Measurements from ENCODE around the gene CBFA2T2. TPM values are rescaled to one million over a fixed set of nuclear protein-coding genes. Genes with fewer than 3 reads are reported as not detected.

CBFA2T2 gene
- total and polyA plus RNA-seq, 2 of the 4 experiments (the other 2 are of a cell fraction), result 3.8 to 6.2 TPM

DNA sequence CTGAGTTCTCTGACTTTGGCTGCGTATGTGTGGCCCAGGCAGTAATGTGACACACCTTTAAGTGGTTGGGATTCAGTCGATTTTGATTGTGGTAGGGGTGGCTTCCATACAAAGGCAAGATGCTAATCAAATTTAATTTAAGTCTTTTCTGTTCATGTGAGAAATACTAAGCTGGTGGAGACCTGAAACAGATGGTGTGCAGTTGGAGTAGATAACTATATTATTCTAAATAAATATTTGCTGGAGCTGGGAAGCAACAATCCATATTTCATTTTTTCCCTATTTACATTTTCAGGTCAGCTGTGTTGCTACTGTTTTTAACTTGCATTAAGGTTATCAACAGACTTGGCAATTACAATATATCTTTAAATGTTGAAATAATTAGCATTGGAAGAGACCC lies 104.8 kb downstream of the CBFA2T2 start:
- no TSS peak for BruUV-seq (replicated peaks)

More for the DNA sequence above, 104.8 kb downstream of the CBFA2T2 start:
- Histone ChIP-seq H3K27ac (ENCODE audit: insufficient read depth, low read length) (no peak overlapping the region), H3K23ac (ENCODE audit: low read depth, low read length) (no peak overlapping the region), H3K27me3 (ENCODE audit: control insufficient read depth, insufficient read depth, low read length) (no peaks in the 10 kb centered on the region), H2BK15ac (ENCODE audit: low read depth, low read length) (no peak overlapping the region), H2AK9ac (replicated peaks; ENCODE audit: low read depth, low read length, poor library complexity) (no peak overlapping the region), H4K20me1 (ENCODE audit: insufficient read depth, low read length) (no peaks in the 10 kb centered on the region), H3K4me1 (ENCODE audit: control insufficient read depth, insufficient read depth, low read length) (no peaks in the 10 kb centered on the region), H3K79me1 (ENCODE audit: low read depth in 1 of 2, low read length in 2 of 2) (peaks cover 6 to 8% of the 10 kb centered on the region in 2 experiments), H3K14ac (replicated peaks; ENCODE audit: low read depth, low read length) (no peak overlapping the region), H3K9me3 (ENCODE audit: control insufficient read depth, insufficient read depth, low read length) (no peaks in the 10 kb centered on the region), H3K9me1 (ENCODE audit: insufficient read depth, low read length) (0 out of 2 replicates have a peak, but pooled peaks cover 3% of the 10 kb centered on the region), H2BK20ac (ENCODE audit: low read depth, low read length) (no peak overlapping the region), H3K4me3 (ENCODE audit: insufficient read depth, low read depth, low read length) (no peak overlapping the region), H3K18ac (ENCODE audit: low read depth, low read length) (no peak overlapping the region), H3K36me3 (ENCODE audit: control insufficient read depth, insufficient read depth, low read length) (peaks cover 3% of the 10 kb centered on the region; the same call in 1 of the 2 replicates), H3K4me2 (ENCODE audit: low read depth, low read length) (no peak overlapping the region), H4K91ac (ENCODE audit: insufficient read depth, low read depth, low read length) (no peak overlapping the region), H2AK5ac (ENCODE audit: low read depth, low read length) (no peak overlapping the region), H4K8ac (ENCODE audit: low read depth in 2 of 2, low read length in 2 of 2) (no peak overlapping the region), H2BK5ac (ENCODE audit: low read depth, low read length, poor library complexity, severe bottlenecking) (no peak overlapping the region), H4K5ac (ENCODE audit: low read depth, low read length) (no peak overlapping the region), H3K9ac (ENCODE audit: low read depth, low read length) (no peak overlapping the region), H3K4ac (ENCODE audit: low read depth, low read length) (no peak overlapping the region), H2AFZ (replicated peaks; ENCODE audit: low read length, poor library complexity) (no peak overlapping the region), H2BK120ac (ENCODE audit: low read depth, low read length) (no peak overlapping the region), H3K56ac (ENCODE audit: extremely low read depth, insufficient read depth, low read length) (no peak overlapping the region)
- CTCF ChIA-PET, result interaction anchor here (0.6 to 0.8 kb wide), 2 partner anchors 13 to 91 kb away, joined by 3 to 6 read pairs; no protein-coding TSS in a partner anchor
- DNase-seq (no peak), ATAC-seq (ENCODE audit: low read depth) (no peak)
- intact Hi-C loops (cut with micrococcal nuclease), result no loop called here
- in situ Hi-C loops (cut with MboI; ENCODE audit: low sequenced_read_pairs), result no loop called here
- POLR2A ChIA-PET (ENCODE audit: unreplicated experiment), result interaction anchor here (0.6 kb wide), 1 partner anchor 1179 kb away, joined by 5 read pairs; no protein-coding TSS in a partner anchor
- TF ChIP-seq MXI1 (IDR thresholded peaks at IDR 0.05; ENCODE audit: borderline replicate concordance, low read depth, low read length) (no peak), BHLHE40 (IDR thresholded peaks at IDR 0.05; ENCODE audit: low read depth, low read length) (no peak), NFE2L2 (IDR thresholded peaks at IDR 0.05; ENCODE audit: low read depth, low read length) (no peak), CEBPB (IDR thresholded peaks at IDR 0.05; ENCODE audit: low read depth, low read length) (no peak), CHD1 (IDR thresholded peaks at IDR 0.05; ENCODE audit: low read depth, low read length) (no peak), SMC3 (IDR thresholded peaks at IDR 0.05; ENCODE audit: low read depth, low read length) (no peak), RCOR1 (IDR thresholded peaks at IDR 0.05; ENCODE audit: insufficient replicate concordance, low read length) (no peak), FOS (IDR thresholded peaks at IDR 0.05; ENCODE audit: low read depth, low read length) (no peak), MAFK (IDR thresholded peaks at IDR 0.05; ENCODE audit: low read depth, low read length) (no peak), RAD21 (IDR thresholded peaks at IDR 0.05; ENCODE audit: low read length) (no peak)
- dilution Hi-C loops (cut with HindIII; ENCODE audit: low sequenced_read_pairs, unreplicated experiment), result no loop called here
- 100% methylated on average over 1 of the region's 2 CpGs; no CpG with 5 or more reads in 1 of the 2 experiments for WGBS, 2 experiments (ENCODE audit: extremely low coverage in 2 of 2, insufficient read length in 1 of 2)

Data from IMR-90 (cell line).